ENCODE results near the gene WDR72.

WDR72 gene

GRCh38 chr15:53534105-53534839, 225.2 kb downstream of the WDR72 start:
- no peak for DNase-seq (ENCODE audit: low read depth)

GRCh38 chr15:53530761-53531160, 228.7 kb downstream of the WDR72 start:
- DNase-seq (ENCODE audit: low read depth) = no peak

- no peak for DNase-seq (ENCODE audit: low read depth)
These were observed 231.5 kb downstream of the WDR72 start for GRCh38 chr15:53527996-53528395.

GRCh38 chr15:53525894-53526293, 233.6 kb downstream of the WDR72 start:
- DNase-seq (ENCODE audit: low read depth) = no peak

GRCh38 chr15:53522991-53523390, 236.5 kb downstream of the WDR72 start:
- DNase-seq (ENCODE audit: low read depth) = no peak

GRCh38 chr15:53520996-53521395, 238.5 kb downstream of the WDR72 start:
- DNase-seq (ENCODE audit: low read depth) = no peak

- DNase-seq (ENCODE audit: low read depth) = no peak
These were observed 246.0 kb downstream of the WDR72 start for GRCh38 chr15:53513431-53513830.

- DNase-seq (ENCODE audit: low read depth) = no peak
These were observed 247.4 kb downstream of the WDR72 start for GRCh38 chr15:53512029-53512428.

GRCh38 chr15:53511175-53511574, 248.3 kb downstream of the WDR72 start:
- DNase-seq (ENCODE audit: low read depth) = no peak

- no peak for DNase-seq (ENCODE audit: low read depth)
These were observed 253.1 kb downstream of the WDR72 start for GRCh38 chr15:53506370-53506769.

GRCh38 chr15:53498996-53499395, 260.5 kb downstream of the WDR72 start:
- no peak for DNase-seq (ENCODE audit: low read depth)

GRCh38 chr15:53490341-53490740, 269.1 kb downstream of the WDR72 start:
- DNase-seq (ENCODE audit: low read depth) = no peak

GRCh38 chr15:53482055-53482454, 277.4 kb downstream of the WDR72 start:
- no peak for DNase-seq (ENCODE audit: low read depth)

GRCh38 chr15:53477981-53478766, 281.3 kb downstream of the WDR72 start:
- DNase-seq (ENCODE audit: low read depth) = no peak

- no peak for DNase-seq (ENCODE audit: low read depth)
These were observed 285.6 kb downstream of the WDR72 start for GRCh38 chr15:53473886-53474285.

- DNase-seq (ENCODE audit: low read depth) = no peak
These were observed 286.0 kb downstream of the WDR72 start for GRCh38 chr15:53473435-53473834.

- no peak for DNase-seq (ENCODE audit: low read depth)
These were observed 286.6 kb downstream of the WDR72 start for GRCh38 chr15:53472883-53473282.

- DNase-seq (ENCODE audit: low read depth) = no peak
These were observed 287.3 kb downstream of the WDR72 start for GRCh38 chr15:53472210-53472609.

- DNase-seq (ENCODE audit: low read depth) = no peak
These were observed 288.7 kb downstream of the WDR72 start for GRCh38 chr15:53470743-53471142.

GRCh38 chr15:53469422-53469821, 290.0 kb downstream of the WDR72 start:
- DNase-seq (ENCODE audit: low read depth) = no peak
